Stimulated activated CD8-positive, alpha-beta memory T cell treated with anti-CD3 and anti-CD28 coated beads, Interleukin-4, amount 100 ng/mL, for 4 hours (primary cell): ENCODE data around the gene ZNF485.
A peak's percentile ranks its signal among the peaks of the same experiment; 100 is the strongest.
"Not testable (repeated sequence)": the region's sequence is repeated elsewhere in the genome, so short reads cannot be mapped to it uniquely, and the experiment has no call there.

Experiments
- DNase-seq, 2 donors: peaks; one replicate each; pipeline ENCODE4 v3.0.0-alpha.2; 2020; ENCODE audit warnings: low read depth in 2 of 2, low spot score in 1 of 2

ZNF485 gene

GRCh38 chr10:43606323-43607198 lies at the start of gene ZNF485:
Gene ZNF485, plus strand, starts transcription at chr10:43606438. Its CDS starts 613 bp downstream, at chr10:43607051.
- peak; percentile 38 to 49 for DNase-seq

GRCh38 chr10:43557214-43557613 lies 49.0 kb upstream of the ZNF485 start:
- no peak for DNase-seq

GRCh38 chr10:43569681-43570080 lies 36.6 kb upstream of the ZNF485 start:
- no peak for DNase-seq

GRCh38 chr10:43570971-43571370 lies 35.3 kb upstream of the ZNF485 start:
- no peak for DNase-seq

- no peak for DNase-seq
These were observed 32.8 kb upstream of the ZNF485 start for GRCh38 chr10:43573250-43574000.

GRCh38 chr10:43574001-43574892 lies 32.0 kb upstream of the ZNF485 start, which contains the start of gene ZNF239:
Gene ZNF239, minus strand, starts transcription at chr10:43574616. Its CDS starts 16,537 bp downstream, at chr10:43558079.
- DNase-seq = peak; percentile 65 to 82

GRCh38 chr10:43574906-43575305 lies 31.3 kb upstream of the ZNF485 start:
- DNase-seq = no peak

- no peak for DNase-seq
These were observed 30.2 kb upstream of the ZNF485 start for GRCh38 chr10:43576062-43576461.

GRCh38 chr10:43576580-43576979 lies 29.7 kb upstream of the ZNF485 start:
- DNase-seq = no peak

GRCh38 chr10:43584051-43584450 lies 22.2 kb upstream of the ZNF485 start:
- DNase-seq = no peak

- no peak for DNase-seq
These were observed 21.2 kb upstream of the ZNF485 start for GRCh38 chr10:43585046-43585445.

GRCh38 chr10:43585981-43586729 lies 20.1 kb upstream of the ZNF485 start:
- no peak for DNase-seq

- not testable (repeated sequence) for DNase-seq
These were observed 19.5 kb upstream of the ZNF485 start for GRCh38 chr10:43586730-43587115.

GRCh38 chr10:43591303-43591904 lies 14.8 kb upstream of the ZNF485 start:
- no peak for DNase-seq

- no peak for DNase-seq
These were observed 11.2 kb upstream of the ZNF485 start for GRCh38 chr10:43594944-43595589.

- DNase-seq = no peak
These were observed 10.4 kb upstream of the ZNF485 start for GRCh38 chr10:43595739-43596298.

GRCh38 chr10:43596546-43596945 lies 9.7 kb upstream of the ZNF485 start:
- DNase-seq = no peak

- no peak for DNase-seq
These were observed 7.8 kb upstream of the ZNF485 start for GRCh38 chr10:43598446-43598845.

- no peak for DNase-seq
These were observed 6.9 kb upstream of the ZNF485 start for GRCh38 chr10:43599333-43599732.
